ENCODE results near the gene SLC35F3. TPM values are rescaled to one million over a fixed set of nuclear protein-coding genes. Genes with fewer than 3 reads are reported as not detected.

Gene SLC35F3
- total and polyA plus RNA-seq, 2 donors, result 0.04 to 0.32 TPM

- no peak overlapping the region for H3K27ac ChIP-seq (ENCODE audit: low read depth)
- no peaks in the 10 kb centered on the region for H3K36me3 ChIP-seq (ENCODE audit: insufficient read depth)
- WGBS, result 74% methylated on average over 6 of the region's 6 CpGs
- no peak overlapping the region for H3K4me3 ChIP-seq (ENCODE audit: low read depth, low read length)
- no peak for DNase-seq (ENCODE audit: extremely low spot score)
- no peaks in the 10 kb centered on the region for H3K4me1 ChIP-seq (ENCODE audit: insufficient read depth)
Observed at GRCh38 chr1:233998891-233999290, 94.4 kb downstream of the SLC35F3 start.

DNA sequence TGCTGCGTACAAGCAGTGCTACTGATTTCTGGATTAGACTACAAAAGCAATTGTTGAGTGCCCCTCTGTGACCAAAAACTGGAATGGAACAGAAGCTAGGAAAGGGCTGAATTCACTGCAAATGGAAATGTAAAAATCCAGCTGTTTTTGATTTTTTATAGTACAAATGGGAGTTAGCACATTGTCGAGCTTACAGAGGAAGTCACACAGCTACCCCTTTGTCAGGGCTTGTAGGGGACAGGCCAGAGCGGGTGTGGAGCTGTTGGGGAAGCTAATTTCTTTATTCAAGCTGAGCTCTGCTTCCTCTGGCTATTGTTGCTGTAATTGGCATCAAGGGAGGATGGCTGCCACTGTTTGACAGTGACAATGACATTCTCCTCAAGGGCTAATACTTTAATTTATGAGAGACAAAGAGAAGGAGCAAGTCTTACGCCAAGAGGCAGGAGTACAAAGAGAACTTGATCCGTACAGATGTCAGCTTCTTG is 96.1 kb downstream of the SLC35F3 start:
- Histone ChIP-seq H3K4me3 (ENCODE audit: low read depth, low read length) (no peak overlapping the region), H3K27ac (ENCODE audit: low read depth) (no peak overlapping the region), H3K4me1 (ENCODE audit: insufficient read depth) (no peaks in the 10 kb centered on the region), H3K36me3 (ENCODE audit: insufficient read depth) (no peaks in the 10 kb centered on the region)
- no peak for DNase-seq (ENCODE audit: extremely low spot score)
- WGBS, result 40% methylated on average over 5 of the region's 5 CpGs

DNA sequence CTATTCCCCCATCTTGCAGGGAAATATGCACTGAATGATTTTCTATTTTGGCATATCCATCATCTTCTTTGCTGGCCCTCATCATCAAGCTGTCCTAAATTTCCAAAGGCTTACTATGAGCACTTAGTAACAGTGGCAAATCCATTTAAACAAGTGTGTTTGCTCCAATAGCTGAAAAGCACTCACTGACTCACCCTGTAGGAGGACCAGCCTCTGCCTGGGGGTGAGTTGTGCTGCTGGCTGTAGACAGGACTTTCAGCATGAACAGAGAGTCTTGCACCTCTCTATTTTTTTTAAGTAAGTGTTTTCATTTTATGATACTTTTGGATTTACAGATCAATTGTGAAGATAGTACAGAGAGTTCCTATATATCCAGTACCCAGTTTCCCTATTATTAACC is 97.3 kb downstream of the SLC35F3 start:
- Histone ChIP-seq H3K4me1 (ENCODE audit: insufficient read depth) (no peaks in the 10 kb centered on the region), H3K36me3 (ENCODE audit: insufficient read depth) (no peaks in the 10 kb centered on the region), H3K27ac (ENCODE audit: low read depth) (no peak overlapping the region), H3K4me3 (ENCODE audit: low read depth, low read length) (no peak overlapping the region)
- DNase-seq (ENCODE audit: extremely low spot score), result no peak

DNA sequence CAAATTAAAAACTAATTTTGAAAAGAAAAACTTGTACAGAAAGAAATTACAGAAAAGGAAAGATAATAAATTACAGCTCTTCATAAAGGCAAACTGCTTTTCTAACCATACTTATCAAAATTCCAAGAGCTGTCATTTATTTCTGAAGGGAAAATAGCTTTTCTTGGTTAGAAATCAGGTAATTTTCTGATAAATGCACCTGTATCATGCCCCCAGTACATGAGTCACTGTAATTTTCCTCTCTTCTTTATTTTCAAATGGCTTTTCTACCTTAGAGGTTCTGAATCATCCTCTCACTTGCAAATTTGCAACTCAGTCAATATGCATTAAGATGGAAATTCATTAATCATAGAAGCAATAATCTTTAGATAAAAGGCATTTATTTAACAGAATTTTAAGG is 100.1 kb downstream of the SLC35F3 start:
- Histone ChIP-seq H3K36me3 (ENCODE audit: insufficient read depth) (no peaks in the 10 kb centered on the region), H3K4me3 (ENCODE audit: low read depth, low read length) (no peak overlapping the region), H3K4me1 (ENCODE audit: insufficient read depth) (no peaks in the 10 kb centered on the region), H3K27ac (ENCODE audit: low read depth) (no peak overlapping the region)
- DNase-seq (ENCODE audit: extremely low spot score), result no peak

DNA sequence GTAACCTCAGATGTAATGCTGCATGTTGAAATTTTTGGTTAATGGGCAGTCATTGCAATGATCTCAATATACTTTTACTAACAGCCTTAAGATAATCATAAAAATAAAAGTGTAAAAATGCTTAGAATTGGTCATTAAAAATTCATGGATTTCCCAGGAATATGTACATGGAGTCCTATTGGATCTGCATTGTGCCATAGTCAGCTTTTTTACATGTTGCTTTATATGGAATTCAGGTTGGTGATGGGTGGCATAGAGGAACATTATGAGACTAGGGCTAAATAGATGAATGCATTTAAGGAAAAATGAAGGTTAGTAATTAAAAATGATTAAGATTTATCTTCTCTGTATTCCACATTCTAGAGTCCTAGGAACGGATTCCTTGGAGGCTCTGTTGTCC is 103.2 kb downstream of the SLC35F3 start:
- H3K4me3 ChIP-seq (ENCODE audit: low read depth, low read length), result no peak overlapping the region
- no peaks in the 10 kb centered on the region for H3K36me3 ChIP-seq (ENCODE audit: insufficient read depth)
- WGBS, result 87% methylated on average over 1 of the region's 1 CpG
- H3K4me1 ChIP-seq (ENCODE audit: insufficient read depth), result no peaks in the 10 kb centered on the region
- no peak overlapping the region for H3K27ac ChIP-seq (ENCODE audit: low read depth)
- DNase-seq (ENCODE audit: extremely low spot score), result no peak

GRCh38 chr1:234008591-234008990 is 104.1 kb downstream of the SLC35F3 start:
- no peaks in the 10 kb centered on the region for H3K36me3 ChIP-seq (ENCODE audit: insufficient read depth)
- DNase-seq (ENCODE audit: extremely low spot score), result no peak
- no peak overlapping the region for H3K4me3 ChIP-seq (ENCODE audit: low read depth, low read length)

DNA sequence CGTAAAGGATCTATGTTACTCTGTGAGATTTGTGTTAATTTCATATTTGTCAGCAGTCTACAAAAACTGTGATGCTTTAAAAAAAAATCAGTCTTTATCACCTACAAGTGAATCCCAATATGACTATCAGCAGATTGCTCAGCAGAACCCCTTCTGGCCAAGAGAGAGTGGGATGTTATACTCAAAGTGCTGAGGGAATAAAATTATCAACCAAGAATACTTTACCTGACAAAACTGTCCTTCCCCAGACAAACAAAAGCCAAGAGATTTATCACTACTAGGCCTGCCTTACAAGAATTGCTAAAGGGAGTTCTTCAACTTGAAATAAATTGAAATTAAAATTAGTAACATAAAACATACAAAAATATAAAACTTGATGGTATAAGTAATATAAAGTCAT is 105.2 kb downstream of the SLC35F3 start:
- 89% methylated on average over 1 of the region's 1 CpG for WGBS
- DNase-seq (ENCODE audit: extremely low spot score), result no peak

More at GRCh38 chr1:234008591-234008990, 104.1 kb downstream of the SLC35F3 start:
- Histone ChIP-seq H3K27ac (ENCODE audit: low read depth) (no peak overlapping the region), H3K4me1 (ENCODE audit: insufficient read depth) (no peaks in the 10 kb centered on the region)

GRCh38 chr1:234014208-234014607 is 109.7 kb downstream of the SLC35F3 start:
- no peak overlapping the region for H3K4me3 ChIP-seq (ENCODE audit: low read depth, low read length)
- no peak overlapping the region for H3K27ac ChIP-seq (ENCODE audit: low read depth)
- H3K4me1 ChIP-seq (ENCODE audit: insufficient read depth), result no peaks in the 10 kb centered on the region
- no peak for DNase-seq (ENCODE audit: extremely low spot score)
- no peaks in the 10 kb centered on the region for H3K36me3 ChIP-seq (ENCODE audit: insufficient read depth)
- 56% methylated on average over 3 of the region's 3 CpGs for WGBS

More for the DNA sequence above, 105.2 kb downstream of the SLC35F3 start:
- Histone ChIP-seq H3K4me1 (ENCODE audit: insufficient read depth) (no peaks in the 10 kb centered on the region), H3K36me3 (ENCODE audit: insufficient read depth) (no peaks in the 10 kb centered on the region), H3K27ac (ENCODE audit: low read depth) (no peak overlapping the region), H3K4me3 (ENCODE audit: low read depth, low read length) (no peak overlapping the region)

DNA sequence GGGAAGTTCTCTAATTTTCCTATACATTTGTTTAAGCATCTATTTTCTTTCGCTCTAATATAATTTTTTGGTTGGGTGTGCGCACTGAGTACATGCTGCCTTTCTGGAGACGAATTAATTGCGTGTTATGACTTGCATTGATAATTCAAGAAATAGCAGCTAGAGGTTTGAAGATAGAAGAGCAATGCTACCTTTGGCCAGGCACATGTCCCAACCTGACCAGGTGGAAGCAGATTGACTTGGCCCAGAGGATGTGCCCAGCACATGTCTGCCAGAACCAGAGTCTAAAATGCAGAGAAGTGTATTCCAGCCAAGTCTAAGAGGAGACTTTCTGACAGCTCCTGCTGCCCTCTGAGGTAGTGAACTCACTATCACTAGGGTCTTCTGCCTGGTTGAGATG is 114.3 kb downstream of the SLC35F3 start:
- DNase-seq (ENCODE audit: extremely low spot score), result no peak
- Histone ChIP-seq H3K4me1 (ENCODE audit: insufficient read depth) (no peaks in the 10 kb centered on the region), H3K27ac (ENCODE audit: low read depth) (no peak overlapping the region), H3K36me3 (ENCODE audit: insufficient read depth) (no peaks in the 10 kb centered on the region), H3K4me3 (ENCODE audit: low read depth, low read length) (no peak overlapping the region)
- 92% methylated on average over 4 of the region's 4 CpGs for WGBS

GRCh38 chr1:234019387-234019786 is 114.9 kb downstream of the SLC35F3 start:
- no peak overlapping the region for H3K4me3 ChIP-seq (ENCODE audit: low read depth, low read length)
- WGBS, result 94% methylated on average over 2 of the region's 2 CpGs
- DNase-seq (ENCODE audit: extremely low spot score), result no peak
- no peaks in the 10 kb centered on the region for H3K36me3 ChIP-seq (ENCODE audit: insufficient read depth)
- H3K27ac ChIP-seq (ENCODE audit: low read depth), result no peak overlapping the region
- no peaks in the 10 kb centered on the region for H3K4me1 ChIP-seq (ENCODE audit: insufficient read depth)

GRCh38 chr1:234022302-234022701 is 117.8 kb downstream of the SLC35F3 start:
- DNase-seq (ENCODE audit: extremely low spot score), result no peak
- no peaks in the 10 kb centered on the region for H3K36me3 ChIP-seq (ENCODE audit: insufficient read depth)
- H3K4me3 ChIP-seq (ENCODE audit: low read depth, low read length), result no peak overlapping the region
- H3K27ac ChIP-seq (ENCODE audit: low read depth), result no peak overlapping the region
- no peaks in the 10 kb centered on the region for H3K4me1 ChIP-seq (ENCODE audit: insufficient read depth)
- WGBS, result 96% methylated on average over 2 of the region's 2 CpGs

GRCh38 chr1:234039603-234040002 is 135.1 kb downstream of the SLC35F3 start:
- Histone ChIP-seq H3K27ac (ENCODE audit: low read depth) (no peak overlapping the region), H3K4me1 (ENCODE audit: insufficient read depth) (no peaks in the 10 kb centered on the region), H3K36me3 (ENCODE audit: insufficient read depth) (no peaks in the 10 kb centered on the region), H3K4me3 (ENCODE audit: low read depth, low read length) (no peak overlapping the region)
- WGBS, result 87% methylated on average over 8 of the region's 8 CpGs
- no peak for DNase-seq (ENCODE audit: extremely low spot score)

DNA sequence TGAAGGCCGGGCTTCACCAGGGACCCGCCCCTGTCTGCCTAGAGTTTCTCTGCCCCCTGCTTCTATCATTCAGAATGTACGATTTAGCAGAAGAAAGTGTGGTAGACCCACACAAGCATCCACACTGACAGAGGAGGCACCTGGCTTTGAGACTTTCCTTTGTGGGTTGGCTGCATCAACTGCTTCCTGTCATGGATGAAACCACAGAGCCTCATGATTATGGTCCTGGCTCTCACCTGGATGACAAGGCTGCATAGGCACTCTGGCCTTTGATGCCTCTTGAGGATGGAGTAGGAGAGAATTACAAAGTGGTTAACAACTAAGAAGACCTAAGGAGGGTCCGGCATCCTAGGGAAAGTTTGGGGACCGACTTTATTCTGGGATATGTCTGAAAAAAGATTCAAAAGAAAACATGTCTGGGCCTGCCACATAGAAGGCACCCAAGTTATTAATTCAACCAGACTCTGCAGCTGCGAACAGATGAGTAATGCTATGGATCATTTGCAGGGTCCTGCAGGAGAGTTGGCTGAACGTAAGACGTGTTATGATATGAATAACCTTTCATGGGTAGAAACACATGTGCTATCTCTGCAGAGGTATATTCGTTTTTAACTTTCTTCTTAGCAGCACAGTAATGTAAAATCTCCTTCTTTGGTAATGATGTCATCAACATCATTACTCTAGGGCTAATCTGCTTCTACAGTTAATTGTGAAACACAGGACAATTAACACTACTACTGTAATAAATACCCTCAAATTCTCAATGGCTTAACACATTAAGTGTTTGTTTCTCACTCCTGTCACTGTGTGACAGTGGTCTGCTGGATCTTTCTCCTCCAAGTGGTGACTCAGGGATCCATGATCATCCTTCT is 136.2 kb downstream of the SLC35F3 start:
- no peak for DNase-seq (ENCODE audit: extremely low spot score)
- Histone ChIP-seq H3K27ac (ENCODE audit: low read depth) (no peak overlapping the region), H3K36me3 (ENCODE audit: insufficient read depth) (no peaks in the 10 kb centered on the region), H3K4me1 (ENCODE audit: insufficient read depth) (no peaks in the 10 kb centered on the region), H3K4me3 (ENCODE audit: low read depth, low read length) (no peak overlapping the region)
- WGBS, result 81% methylated on average over 9 of the region's 9 CpGs

- 80% methylated on average over 1 of the region's 1 CpG for WGBS
- no peak overlapping the region for H3K27ac ChIP-seq (ENCODE audit: low read depth)
- H3K4me1 ChIP-seq (ENCODE audit: insufficient read depth), result no peaks in the 10 kb centered on the region
- H3K36me3 ChIP-seq (ENCODE audit: insufficient read depth), result no peaks in the 10 kb centered on the region
- H3K4me3 ChIP-seq (ENCODE audit: low read depth, low read length), result no peak overlapping the region
- no peak for DNase-seq (ENCODE audit: extremely low spot score)
Observed at GRCh38 chr1:234044079-234044478, 139.6 kb downstream of the SLC35F3 start.
